Activated CD4-positive, alpha-beta T cell treated with anti-CD3 and anti-CD28 coated beads, Interleukin-10, Interleukin-2, amounts not matched to agents 100 ng/mL and 50 ng/mL, durations not matched to agents 16 hours and 8 hours (primary cell): ENCODE results near the gene OVCH2.
"Not testable (repeated sequence)": the region's sequence is repeated elsewhere in the genome, so short reads cannot be mapped to it uniquely, and the experiment has no call there.

ENCODE experiments used
- DNase-seq: peaks from one replicate; pipeline ENCODE4 v3.0.0-alpha.2; 2020

The OVCH2 gene

GRCh38 chr11:7670641-7671040, 35.6 kb downstream of the OVCH2 start:
- DNase-seq: no peak

GRCh38 chr11:7668911-7669310, 37.4 kb downstream of the OVCH2 start:
- DNase-seq: no peak

- no peak for DNase-seq
Measured at GRCh38 chr11:7668464-7668863, 37.8 kb downstream of the OVCH2 start.

- DNase-seq: no peak
Measured at GRCh38 chr11:7667460-7667859, 38.8 kb downstream of the OVCH2 start.

GRCh38 chr11:7666292-7666866, 39.9 kb downstream of the OVCH2 start:
- DNase-seq: no peak

- peak; percentile 83 for DNase-seq
Measured at GRCh38 chr11:7665473-7666291, 40.6 kb downstream of the OVCH2 start.

- DNase-seq: no peak
Measured at GRCh38 chr11:7664867-7665266, 41.4 kb downstream of the OVCH2 start.

- DNase-seq: not testable (repeated sequence)
Measured at GRCh38 chr11:7663531-7663930, 42.7 kb downstream of the OVCH2 start.

GRCh38 chr11:7657306-7658025, 48.8 kb downstream of the OVCH2 start:
- peak; percentile 49 for DNase-seq

- DNase-seq: no peak
Measured at GRCh38 chr11:7656704-7657103, 49.6 kb downstream of the OVCH2 start.

- DNase-seq: no peak
Measured at GRCh38 chr11:7655253-7656217, 50.7 kb downstream of the OVCH2 start.

GRCh38 chr11:7654195-7654705, 52.0 kb downstream of the OVCH2 start:
- DNase-seq: no peak

- no peak for DNase-seq
Measured at GRCh38 chr11:7651700-7652099, 54.6 kb downstream of the OVCH2 start.

- no peak for DNase-seq
Measured at GRCh38 chr11:7651140-7651551, 55.1 kb downstream of the OVCH2 start.

- DNase-seq: no peak
Measured at GRCh38 chr11:7648264-7648663, 58.0 kb downstream of the OVCH2 start.

- no peak for DNase-seq
Measured at GRCh38 chr11:7646866-7647265, 59.4 kb downstream of the OVCH2 start.

- DNase-seq: no peak
Measured at GRCh38 chr11:7645206-7645605, 61.1 kb downstream of the OVCH2 start.

GRCh38 chr11:7643314-7643713, 63.0 kb downstream of the OVCH2 start:
- no peak for DNase-seq

- no peak for DNase-seq
Measured at GRCh38 chr11:7642747-7643146, 63.5 kb downstream of the OVCH2 start.

GRCh38 chr11:7640816-7641215, 65.5 kb downstream of the OVCH2 start:
- DNase-seq: no peak

- no peak for DNase-seq
Measured at GRCh38 chr11:7639643-7640025, 66.6 kb downstream of the OVCH2 start.
